HG03469 (cell line): ENCODE measurements around the gene SLC25A31.

ENCODE experiments used
- ATAC-seq: cut with Tn5 transposase; IDR thresholded peaks from one replicate; pipeline ENCODE4 v1.9.1; 2021; ENCODE audit warnings: mild to moderate bottlenecking, moderate library complexity, moderate number of reproducible peaks; ENCODE audit not compliant: unreplicated experiment

Gene SLC25A31

GRCh38 chr4:127730142-127730913 is at the start of gene SLC25A31:
TSS of gene SLC25A31 (plus strand) at chr4:127730400. CDS start at chr4:127730546, 146 bp downstream.
- ATAC-seq: no peak

GRCh38 chr4:127685292-127685691 is 44.9 kb upstream of the SLC25A31 start:
- no peak for ATAC-seq

- no peak for ATAC-seq
Observed at GRCh38 chr4:127686658-127687057, 43.5 kb upstream of the SLC25A31 start.

- no peak for ATAC-seq
Observed at GRCh38 chr4:127687580-127687979, 42.6 kb upstream of the SLC25A31 start.

- peak; percentile 100 for ATAC-seq
Observed at GRCh38 chr4:127698789-127699200, 31.4 kb upstream of the SLC25A31 start.

GRCh38 chr4:127708985-127709384 is 21.2 kb upstream of the SLC25A31 start:
- no peak for ATAC-seq

- ATAC-seq: no peak
Observed at GRCh38 chr4:127709456-127709855, 20.7 kb upstream of the SLC25A31 start.

- no peak for ATAC-seq
Observed at GRCh38 chr4:127731406-127731805, 1.2 kb downstream of the SLC25A31 start.

- peak; percentile 82 for ATAC-seq
Observed at GRCh38 chr4:127732623-127733328, 2.6 kb downstream of the SLC25A31 start.

GRCh38 chr4:127734976-127735375 is 4.8 kb downstream of the SLC25A31 start:
- ATAC-seq: no peak

- no peak for ATAC-seq
Observed at GRCh38 chr4:127737295-127737694, 7.1 kb downstream of the SLC25A31 start.

- no peak for ATAC-seq
Observed at GRCh38 chr4:127741247-127741646, 11.0 kb downstream of the SLC25A31 start.

GRCh38 chr4:127747883-127748282 is 17.7 kb downstream of the SLC25A31 start:
- ATAC-seq: no peak

- ATAC-seq: no peak
Observed at GRCh38 chr4:127748957-127749356, 18.8 kb downstream of the SLC25A31 start.

GRCh38 chr4:127756906-127757305 is 26.7 kb downstream of the SLC25A31 start:
- ATAC-seq: no peak

- ATAC-seq: peak; percentile 51
Observed at GRCh38 chr4:127759228-127759820, 29.1 kb downstream of the SLC25A31 start.

GRCh38 chr4:127759893-127760292 is 29.7 kb downstream of the SLC25A31 start:
- no peak for ATAC-seq

- no peak for ATAC-seq
Observed at GRCh38 chr4:127771535-127772275, 41.5 kb downstream of the SLC25A31 start.

- no peak for ATAC-seq
Observed at GRCh38 chr4:127772769-127773671, 42.8 kb downstream of the SLC25A31 start.

- no peak for ATAC-seq
Observed at GRCh38 chr4:127775843-127776242, 45.6 kb downstream of the SLC25A31 start.
